HG02678 (cell line): ENCODE results near the gene CCDC33.

Experiments used
- ATAC-seq: cut with Tn5 transposase; IDR thresholded peaks from one replicate; pipeline ENCODE4 v1.9.1; 2021; ENCODE audit warnings: mild to moderate bottlenecking, moderate library complexity; ENCODE audit not compliant: unreplicated experiment

The CCDC33 gene

GRCh38 chr15:74281147-74282133 lies 45.3 kb downstream of the CCDC33 start:
- no peak for ATAC-seq

- no peak for ATAC-seq
Observed at GRCh38 chr15:74283368-74283767, 47.2 kb downstream of the CCDC33 start.

GRCh38 chr15:74289671-74290070 lies 53.5 kb downstream of the CCDC33 start:
- ATAC-seq, result no peak

GRCh38 chr15:74290645-74291044 lies 54.5 kb downstream of the CCDC33 start:
- ATAC-seq, result no peak

- no peak for ATAC-seq
Observed at GRCh38 chr15:74291101-74292071, 55.3 kb downstream of the CCDC33 start.

- no peak for ATAC-seq
Observed at GRCh38 chr15:74293021-74293810, 57.1 kb downstream of the CCDC33 start.

GRCh38 chr15:74294010-74294409 lies 57.9 kb downstream of the CCDC33 start:
- no peak for ATAC-seq

GRCh38 chr15:74295800-74296199 lies 59.7 kb downstream of the CCDC33 start:
- ATAC-seq, result no peak

- ATAC-seq, result no peak
Observed at GRCh38 chr15:74297887-74298286, 61.8 kb downstream of the CCDC33 start.

GRCh38 chr15:74300057-74300795 lies 64.1 kb downstream of the CCDC33 start:
- no peak for ATAC-seq

GRCh38 chr15:74301583-74302361 lies 65.6 kb downstream of the CCDC33 start:
- no peak for ATAC-seq

GRCh38 chr15:74302821-74303359 lies 66.8 kb downstream of the CCDC33 start:
- no peak for ATAC-seq

- ATAC-seq, result no peak
Observed at GRCh38 chr15:74303741-74304309, 67.7 kb downstream of the CCDC33 start.

GRCh38 chr15:74304431-74304830 lies 68.3 kb downstream of the CCDC33 start:
- ATAC-seq, result no peak

- ATAC-seq, result no peak
Observed at GRCh38 chr15:74305687-74306086, 69.6 kb downstream of the CCDC33 start.

- ATAC-seq, result no peak
Observed at GRCh38 chr15:74306781-74307217, 70.7 kb downstream of the CCDC33 start.

- ATAC-seq, result no peak
Observed at GRCh38 chr15:74307827-74308811, 72.0 kb downstream of the CCDC33 start.
